Ramos (cell line): ENCODE results near the gene GARRE1.

ENCODE experiments used
- in situ Hi-C: fragments of 300-500 bp; cut with MboI; formaldehyde crosslinking; loops from one replicate; pipeline ENCODE4 v1.14.3; 2022; ENCODE audit warnings: low sequenced_read_pairs; ENCODE audit not compliant: unreplicated experiment

The GARRE1 gene

DNA sequence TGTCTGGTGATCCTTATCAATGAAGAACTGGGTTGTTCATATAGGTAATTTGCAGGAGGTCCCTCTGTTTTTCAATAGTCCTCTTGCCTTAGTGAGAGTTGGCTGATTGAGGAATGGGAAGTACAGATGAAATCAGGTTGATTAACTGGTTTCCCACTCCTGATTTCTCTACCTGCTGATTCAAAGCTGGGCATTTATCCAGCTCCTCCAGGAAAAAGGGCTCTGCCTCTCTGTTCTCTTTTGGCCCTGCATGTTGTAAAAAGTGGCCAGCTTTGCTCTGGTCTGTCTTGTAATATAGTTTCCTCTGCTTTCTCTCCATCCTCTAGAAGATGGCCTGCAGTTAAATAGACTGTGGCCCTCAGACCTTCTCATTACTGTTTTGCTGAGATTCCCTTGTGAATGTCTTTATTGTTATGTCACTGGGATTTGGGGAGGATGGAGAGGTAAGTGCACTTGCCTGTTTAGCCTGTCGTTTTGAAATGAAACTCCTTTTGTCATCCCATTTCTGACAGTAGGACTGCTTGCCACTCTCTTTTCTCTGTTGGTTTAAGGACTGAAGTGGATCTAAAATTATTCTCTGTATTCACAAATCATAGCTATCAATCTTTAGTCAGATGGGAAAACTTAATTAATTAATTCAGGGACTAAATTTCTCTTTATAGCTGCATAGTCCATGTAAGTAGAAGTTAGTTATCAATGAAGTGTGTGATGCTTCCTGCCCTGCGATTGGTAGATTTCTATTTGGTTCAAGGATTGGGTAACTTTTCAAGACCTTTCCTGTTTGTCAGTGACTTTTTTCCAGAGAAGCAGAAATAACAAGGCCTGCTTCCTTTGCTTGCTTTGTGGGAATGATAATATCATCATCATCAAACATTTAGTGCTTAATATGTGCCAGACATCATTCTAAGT, 28.5 kb downstream of the GARRE1 start:
- in situ Hi-C loops = no loop called here

DNA sequence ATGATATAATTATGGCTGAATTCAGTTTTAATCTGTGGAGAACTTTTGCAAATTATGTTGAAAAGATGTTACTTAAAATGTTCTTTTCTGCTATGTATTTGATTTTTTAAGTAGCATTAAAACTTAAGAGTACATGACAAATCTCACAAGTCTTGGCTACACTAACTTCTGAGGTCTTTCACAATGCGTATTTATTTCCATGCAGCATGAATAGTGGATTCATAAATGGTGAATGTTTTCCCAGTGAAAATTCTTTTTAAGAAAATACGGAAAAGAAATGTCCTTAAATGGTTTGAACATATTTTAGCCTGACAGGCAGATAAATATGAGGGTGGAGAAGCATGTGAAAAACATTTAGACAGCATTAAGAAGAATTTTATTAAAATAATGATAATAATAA, 30.2 kb downstream of the GARRE1 start:
- in situ Hi-C loops = no loop called here

DNA sequence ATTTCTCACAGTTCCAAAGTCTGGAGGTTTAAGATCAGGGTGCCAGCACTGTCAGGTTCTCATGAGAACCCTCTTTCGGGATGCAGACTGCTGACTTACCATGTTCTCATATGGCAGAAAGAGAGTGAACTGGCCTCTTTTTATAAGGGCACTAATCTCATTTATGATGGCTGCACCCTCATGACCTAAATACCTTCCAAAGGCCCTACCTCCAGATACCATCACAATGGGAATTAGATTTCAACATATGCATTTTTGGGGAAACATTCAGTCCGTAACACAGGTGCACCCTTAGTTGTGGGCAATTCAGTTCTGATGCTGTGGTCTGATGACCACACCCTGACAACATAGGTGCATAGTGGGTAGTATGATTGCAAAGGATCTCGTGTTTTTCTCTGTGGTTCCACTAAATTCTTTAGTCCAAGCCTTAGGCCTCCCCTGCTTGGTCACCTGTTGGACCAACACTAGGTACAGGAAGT, 33.3 kb downstream of the GARRE1 start:
- in situ Hi-C loops = no loop called here

DNA sequence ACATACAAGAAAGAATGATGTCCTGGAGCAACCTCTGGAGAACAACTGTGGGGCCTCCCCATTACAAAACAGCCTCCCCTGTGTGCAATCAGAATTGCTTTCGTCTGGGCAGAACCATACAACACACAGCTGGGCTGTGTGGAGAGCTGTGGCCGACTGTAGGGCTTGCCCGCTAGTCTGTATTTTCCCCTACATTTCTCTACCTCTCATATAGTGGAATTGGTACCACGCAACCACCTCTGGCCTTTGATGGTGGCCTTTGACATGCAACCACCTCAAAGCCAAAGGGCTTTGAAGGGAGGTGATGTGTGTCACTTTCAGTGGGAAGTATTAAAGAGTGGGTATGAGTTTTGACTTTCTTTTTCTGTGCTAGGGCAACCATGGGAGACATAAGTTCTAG, 34.0 kb downstream of the GARRE1 start:
- in situ Hi-C loops = no loop called here

DNA sequence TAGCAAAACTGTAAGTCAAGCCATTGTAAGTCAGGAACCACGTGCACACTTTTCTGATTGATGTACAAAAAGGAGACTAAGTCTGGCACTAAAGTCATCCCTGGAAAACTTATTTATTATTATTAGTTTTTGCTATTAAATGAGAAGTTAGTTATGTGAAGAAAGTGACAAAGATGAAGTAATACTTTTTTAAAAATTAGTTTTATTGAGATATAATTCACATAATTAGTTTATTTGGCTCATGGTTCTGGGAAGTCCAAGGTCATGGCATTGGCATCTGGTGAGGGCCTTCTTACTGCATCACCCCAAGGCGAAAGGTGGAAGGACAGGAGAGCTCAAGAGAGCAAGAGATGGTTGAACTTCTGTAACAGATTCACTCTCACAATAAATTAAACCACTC, 36.9 kb downstream of the GARRE1 start:
- in situ Hi-C loops = no loop called here

DNA sequence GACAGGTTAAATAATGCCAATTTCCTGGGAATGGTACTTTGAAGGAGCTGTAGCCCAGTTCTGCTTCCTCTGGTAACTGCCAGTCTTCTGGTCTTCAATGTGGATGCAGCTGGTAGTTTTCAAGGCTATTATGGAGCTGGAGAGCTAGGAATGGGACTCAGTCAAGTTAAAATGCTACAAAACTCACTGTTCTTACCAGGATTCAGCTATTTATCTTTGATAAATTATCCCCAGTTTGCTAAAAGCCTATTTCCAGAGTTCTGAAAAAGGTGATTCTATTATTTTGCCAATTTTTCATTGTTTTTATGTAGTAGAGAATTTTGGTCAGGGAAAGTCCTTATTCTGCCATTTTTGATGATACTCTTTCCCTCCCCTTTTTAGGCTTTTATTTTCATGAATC, 40.7 kb downstream of the GARRE1 start:
- in situ Hi-C loops = no loop called here

DNA sequence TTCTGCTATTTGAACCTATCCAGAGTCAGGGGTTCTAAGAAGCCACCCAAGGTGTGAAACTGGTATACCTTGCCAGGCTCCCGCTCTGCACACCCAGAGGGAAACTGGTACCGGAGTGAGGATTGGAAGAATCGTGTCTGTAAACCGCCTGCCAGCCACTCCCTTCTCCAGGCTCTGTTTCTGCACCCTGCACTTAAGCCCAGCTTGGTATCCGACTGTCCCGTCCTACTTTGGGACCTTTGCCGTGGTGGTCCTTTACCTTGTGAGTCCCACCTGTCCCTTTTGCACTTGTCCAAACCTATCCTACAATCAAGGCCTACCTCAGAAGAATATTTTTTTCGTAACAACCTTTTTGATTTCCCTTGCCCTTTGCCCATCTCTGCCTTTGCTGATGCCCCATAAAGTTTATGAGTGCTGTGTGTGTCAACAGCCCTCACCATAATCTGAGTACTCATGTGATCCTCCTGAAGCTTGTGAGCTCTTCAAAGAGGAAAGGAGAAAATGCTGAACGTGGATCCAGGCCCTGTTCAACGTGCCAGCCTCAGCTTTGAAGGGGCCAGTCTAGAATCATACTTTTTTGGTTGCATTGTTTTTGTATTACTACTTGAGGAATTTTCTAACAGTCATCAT, 44.7 kb downstream of the GARRE1 start:
- in situ Hi-C loops = no loop called here

DNA sequence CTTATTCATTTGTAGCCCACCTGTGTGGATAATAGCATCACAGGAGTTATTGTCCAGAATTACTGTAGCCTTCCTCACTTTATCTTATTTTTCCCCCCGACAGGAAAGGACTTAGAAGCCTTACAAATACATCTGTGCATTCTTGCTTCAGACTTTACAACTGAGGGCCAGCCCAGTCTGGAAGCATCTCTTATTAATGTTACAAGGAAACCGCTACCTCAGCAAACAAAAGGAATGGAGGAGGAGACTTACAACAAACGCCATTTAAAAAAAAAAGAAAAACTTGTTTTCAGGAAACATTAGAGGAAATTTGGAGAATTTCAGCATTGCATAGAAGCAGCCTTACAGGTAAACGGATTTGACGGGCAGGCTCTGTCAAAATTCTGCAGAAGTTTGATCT, 45.2 kb downstream of the GARRE1 start:
- in situ Hi-C loops = no loop called here

DNA sequence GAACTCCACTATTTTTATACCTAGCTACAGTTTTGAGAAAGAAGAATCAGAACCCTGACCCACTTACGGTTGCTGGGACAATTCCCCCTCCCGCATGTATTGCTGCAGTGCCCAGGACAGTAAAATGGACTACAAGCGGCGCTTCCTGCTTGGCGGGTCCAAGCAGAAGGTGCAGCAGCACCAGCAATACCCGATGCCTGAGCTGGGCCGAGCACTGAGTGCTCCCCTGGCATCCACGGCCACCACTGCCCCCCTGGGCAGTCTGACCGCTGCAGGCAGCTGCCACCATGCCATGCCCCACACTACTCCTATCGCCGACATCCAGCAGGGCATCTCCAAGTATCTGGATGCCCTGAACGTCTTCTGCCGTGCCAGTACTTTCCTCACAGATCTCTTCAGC, 46.0 kb downstream of the GARRE1 start:
- in situ Hi-C loops = no loop called here

DNA sequence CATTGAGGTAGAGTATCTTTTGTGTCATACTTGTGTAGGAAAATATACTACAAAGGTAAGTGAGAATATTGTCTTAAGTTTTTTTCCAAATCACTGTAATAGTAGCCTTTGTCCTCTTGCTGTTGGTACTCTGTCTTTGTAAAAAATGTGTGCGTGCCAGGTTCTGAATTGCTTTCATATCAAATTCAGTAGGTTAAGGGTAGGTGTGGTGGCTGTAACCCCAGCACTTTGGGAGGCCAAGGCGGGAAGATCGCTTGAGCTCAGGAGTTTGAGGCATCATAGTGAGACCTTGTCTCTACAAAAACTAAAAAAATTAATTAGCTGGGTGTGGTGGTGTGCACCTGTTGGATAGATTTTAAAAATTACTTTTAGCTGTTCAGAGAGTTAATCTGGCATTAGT, 46.6 kb downstream of the GARRE1 start:
- in situ Hi-C loops = no loop called here
